Ishikawa (cell line): Measurements from ENCODE around the gene RAB40C.

ENCODE experiments used
- CEBPB ChIP-seq: IDR thresholded peaks from 2 replicates; pipeline ENCODE4 v1.6.1; 2012
- CREB1 ChIP-seq: IDR thresholded peaks from 2 replicates; pipeline ENCODE4 v1.6.1; 2012; ENCODE audit warnings: low read depth
- EGR1 ChIP-seq: IDR thresholded peaks from 2 replicates; pipeline ENCODE4 v1.6.1; 2012
- EP300 ChIP-seq: IDR thresholded peaks from 2 replicates; pipeline ENCODE4 v1.6.1; 2012; ENCODE audit warnings: borderline replicate concordance
- FOXM1 ChIP-seq: IDR thresholded peaks from 2 replicates; pipeline ENCODE4 v1.6.1; 2012; ENCODE audit warnings: low read depth, borderline replicate concordance
- MAX ChIP-seq: IDR thresholded peaks from 2 replicates; pipeline ENCODE4 v1.6.1; 2012
- NFIC ChIP-seq: IDR thresholded peaks from 2 replicates; pipeline ENCODE4 v1.6.1; 2012
- RAD21 ChIP-seq: IDR thresholded peaks from 2 replicates; pipeline ENCODE4 v1.6.1; 2012; ENCODE audit warnings: low read depth
- REST ChIP-seq: IDR thresholded peaks from 2 replicates; pipeline ENCODE4 v1.6.1; 2012; ENCODE audit warnings: low read depth, mild to moderate bottlenecking
- TAF1 ChIP-seq: IDR thresholded peaks from 2 replicates; pipeline ENCODE4 v1.6.1; 2012; ENCODE audit warnings: low read depth, mild to moderate bottlenecking
- TCF12 ChIP-seq: IDR thresholded peaks from 2 replicates; pipeline ENCODE4 v1.6.1; 2012; ENCODE audit warnings: low read depth
- TEAD4 ChIP-seq: IDR thresholded peaks from 2 replicates; pipeline ENCODE4 v1.6.1; 2012
- USF1 ChIP-seq: IDR thresholded peaks from 2 replicates; pipeline ENCODE4 v1.6.1; 2012
- YY1 ChIP-seq: IDR thresholded peaks from 2 replicates; pipeline ENCODE4 v1.6.1; 2012; ENCODE audit warnings: low read depth
- ZBTB7A ChIP-seq: IDR thresholded peaks from 2 replicates; pipeline ENCODE4 v1.6.1; 2012; ENCODE audit warnings: low read depth

The RAB40C gene

GRCh38 chr16:610513-611381, 20.9 kb downstream of the RAB40C start:
- TF ChIP-seq ZBTB7A (no peak), FOXM1 (no peak), RAD21 (peak; percentile 53)

GRCh38 chr16:615122-615521, 25.3 kb downstream of the RAB40C start:
- no peak for TF ChIP-seq EP300
- TF ChIP-seq EGR1 = 0 out of 2 replicates have a peak, but pooled peaks have one; percentile 50
- TF ChIP-seq USF1 = no peak
- 0 out of 2 replicates have a peak, but pooled peaks have one; percentile 13 for TF ChIP-seq MAX

GRCh38 chr16:616733-617586, 27.1 kb downstream of the RAB40C start:
- no peak for TF ChIP-seq FOXM1
- no peak for TF ChIP-seq RAD21
- no peak for TF ChIP-seq ZBTB7A
- no peak for TF ChIP-seq EP300
- no peak for TF ChIP-seq EGR1

- TF ChIP-seq TCF12 = no peak
Measured at GRCh38 chr16:617855-618254, 28.0 kb downstream of the RAB40C start.

- TF ChIP-seq MAX (no peak), CEBPB (no peak), RAD21 (no peak), YY1 (no peak), REST (no peak), NFIC (no peak), ZBTB7A (no peak), USF1 (no peak), TEAD4 (no peak), CREB1 (no peak), EGR1 (no peak), TAF1 (no peak), EP300 (no peak)
Measured at GRCh38 chr16:619476-620100, 29.7 kb downstream of the RAB40C start.

- no peak for TF ChIP-seq CEBPB
- no peak for TF ChIP-seq MAX
- no peak for TF ChIP-seq EP300
- TF ChIP-seq RAD21 = no peak
- TF ChIP-seq ZBTB7A = no peak
- no peak for TF ChIP-seq CREB1
- no peak for TF ChIP-seq REST
Measured at GRCh38 chr16:620700-621525, 31.0 kb downstream of the RAB40C start.
